Esophagus muscularis mucosa (tissue), 4 donors: ENCODE measurements around the gene SFTA2. TPM values are rescaled to one million over a fixed set of nuclear protein-coding genes. Genes with fewer than 3 reads are reported as not detected.
"Not testable (repeated sequence)": the region's sequence is repeated elsewhere in the genome, so short reads cannot be mapped to it uniquely, and the experiment has no call there.

ENCODE experiments used
- DNase-seq: peaks from one replicate; pipeline ENCODE4 v3.0.0-alpha.2; 2017; ENCODE audit errors: extremely low spot score
- H3K27ac ChIP-seq, 4 donors: fragments of 200-600 bp; sonication (generic); replicated peaks in 1 of 4; 1 replicate in 3 of 4; 2 replicates in 1 of 4; pipeline ENCODE4 v1.5.1; 2016 to 2019; ENCODE audit warnings: mild to moderate bottlenecking in 1 of 4
- H3K27me3 ChIP-seq, 4 donors: fragments of 200-600 bp; sonication (generic); one replicate each; pipeline versions ENCODE4 v1.5.1 to v1.6.0; 2016 to 2019
- H3K36me3 ChIP-seq, 4 donors: fragments of 200-600 bp; sonication (generic); one replicate each; pipeline ENCODE4 v1.5.1; 2016 to 2019
- H3K4me1 ChIP-seq, 4 donors: fragments of 200-600 bp; sonication (generic); one replicate each; pipeline ENCODE4 v1.5.1; 2016 to 2019
- H3K4me3 ChIP-seq, 4 donors: fragments of 200-600 bp; sonication (generic); 1 replicate in 2 of 4; 2 replicates in 2 of 4; pipeline ENCODE4 v1.5.1; 2016 to 2019; ENCODE audit warnings: mild to moderate bottlenecking in 4 of 4, moderate library complexity in 1 of 4
- H3K9me3 ChIP-seq, 4 donors: fragments of 200-600 bp; sonication (generic); 1 replicate in 3 of 4; 2 replicates in 1 of 4; pipeline ENCODE4 v1.5.1; 2016 to 2019
- CTCF ChIP-seq, 3 experiments: fragments of 200-600 bp in 2 of 3; fragments of 450-650 bp in 1 of 3; sonication (generic) in 2 of 3; IDR thresholded peaks; one replicate each; pipeline ENCODE4 v1.5.1; 2017 to 2019; ENCODE audit warnings: antibody characterized with exemption in 3 of 3, mild to moderate bottlenecking in 2 of 3, moderate library complexity in 1 of 3
- EP300 ChIP-seq: sonication (generic); formaldehyde crosslinking; IDR thresholded peaks from one replicate; pipeline ENCODE4 v1.6.1; 2017; ENCODE audit warnings: antibody characterized with exemption
- POLR2A ChIP-seq: fragments of 450-650 bp; IDR thresholded peaks from one replicate; pipeline ENCODE4 v1.6.1; 2017; ENCODE audit warnings: antibody characterized with exemption, moderate library complexity, mild to moderate bottlenecking, low read depth
- POLR2AphosphoS5 ChIP-seq, 2 donors: sonication (generic); formaldehyde crosslinking; IDR thresholded peaks; one replicate each; pipeline ENCODE4 v1.6.1; 2017; ENCODE audit warnings: antibody characterized with exemption in 2 of 2
- WGBS: methylation state at CpG from one replicate; pipeline ENCODE4 v1.1.5; 2018; 5-methylcytosine and 5-hydroxymethylcytosine counted together
- intact Hi-C: fragments of 100-400 bp; cut with DNase I; formaldehyde crosslinking; loops from one replicate; pipeline ENCODE4 v1.15.1; 2023
- total RNA-seq, 4 donors: library from RNA; depleted of rRNA; stranded (reverse); fragments of >200 nt; gene quantifications; one replicate each; pipeline versions ENCODE4 v1.1.0 to v1.2.1, GENCODE V29; 2016

Gene SFTA2
- total RNA-seq, 4 donors from 2014 or later, result 1.1 TPM; not detected in 3

GRCh38 chr6:30908700-30909099 lies 23.3 kb downstream of the SFTA2 start:
- Histone ChIP-seq H3K9me3 (no peaks in the 10 kb centered on the region), H3K27me3 (no peaks in the 10 kb centered on the region), H3K4me3 (peak overlapping the region; percentile 65 to 82 (median 76)), H3K27ac (peak overlapping the region in 2 of 4 donors; percentile 62 to 67), H3K4me1 (peaks cover 12 to 27% (median 23%) of the 10 kb centered on the region in 4 donors), H3K36me3 (peaks cover 9 to 36% (median 34%) of the 10 kb centered on the region in 4 donors)
- intact Hi-C loops, result no loop called here
- WGBS, result 21% methylated on average over 2 of the region's 2 CpGs
- TF ChIP-seq POLR2A (no peak), EP300 (no peak), POLR2AphosphoS5 (IDR thresholded peaks at IDR 0.05) (no peak), CTCF (IDR thresholded peaks at IDR 0.05) (no peak)
- no peak for DNase-seq

GRCh38 chr6:30907758-30908591 lies 24.0 kb downstream of the SFTA2 start, which contains the start of gene GTF2H4:
Gene GTF2H4, plus strand, starts transcription at chr6:30908207.
- TF ChIP-seq POLR2A, result no peak
- peak; percentile 3 for TF ChIP-seq EP300
- peak in 1 of 3 experiments; percentile 46 for TF ChIP-seq CTCF (IDR thresholded peaks at IDR 0.05)
- TF ChIP-seq POLR2AphosphoS5 (IDR thresholded peaks at IDR 0.05), result peak in 1 of 2 donors; percentile 84
- intact Hi-C loops, result no loop called here
- under 1% methylated on average over 43 of the region's 49 CpGs for WGBS

GRCh38 chr6:30907290-30907757 lies 24.6 kb downstream of the SFTA2 start:
- H3K9me3 ChIP-seq, DNase-seq, H3K27me3 ChIP-seq, intact Hi-C loops: not testable (repeated sequence)
- peaks cover 7 to 18% (median 16%) of the 10 kb centered on the region in 4 donors for H3K4me1 ChIP-seq
- H3K36me3 ChIP-seq, result peaks cover 9 to 31% (median 26%) of the 10 kb centered on the region in 4 donors
- H3K4me3 ChIP-seq, result peak overlapping the region; percentile 65 to 82 (median 76)
- WGBS, result 49% methylated on average over 16 of the region's 16 CpGs
- peak overlapping the region; percentile 7 to 60 (median 34) for H3K27ac ChIP-seq

More at GRCh38 chr6:30907758-30908591, 24.0 kb downstream of the SFTA2 start, which contains the start of gene GTF2H4:
- peak within 1 kb of the TSS; percentile 60 to 70 (median 64) for H3K27ac ChIP-seq
- H3K36me3 ChIP-seq, result peaks cover 9 to 36% (median 32%) of the 10 kb centered on the region in 4 donors
- H3K27me3 ChIP-seq, result no peaks in the 10 kb centered on the region
- H3K9me3 ChIP-seq, result no peaks in the 10 kb centered on the region
- H3K4me1 ChIP-seq, result peaks cover 7 to 19% (median 16%) of the 10 kb centered on the region in 4 donors
- DNase-seq, result peak; percentile 99
- H3K4me3 ChIP-seq, result peak within 1 kb of the TSS; percentile 65 to 82 (median 76)

- Histone ChIP-seq H3K27ac (no peak overlapping the region), H3K4me3 (no peak overlapping the region)
- DNase-seq, result no peak
These were observed 28.7 kb downstream of the SFTA2 start for GRCh38 chr6:30903236-30903635.

More at GRCh38 chr6:30903236-30903635, 28.7 kb downstream of the SFTA2 start:
- intact Hi-C loops, result no loop called here
- Histone ChIP-seq H3K9me3 (no peaks in the 10 kb centered on the region), H3K4me1 (peaks cover 0 to 6% (median 5%) of the 10 kb centered on the region in 4 donors), H3K27me3 (no peaks in the 10 kb centered on the region), H3K36me3 (peaks cover 12 to 18% (median 16%) of the 10 kb centered on the region in 4 donors)
- TF ChIP-seq EP300, result no peak
- no peak for TF ChIP-seq CTCF (IDR thresholded peaks at IDR 0.05)
- no peak for TF ChIP-seq POLR2A
- no peak for TF ChIP-seq POLR2AphosphoS5 (IDR thresholded peaks at IDR 0.05)
- WGBS, result 93% methylated on average over 4 of the region's 4 CpGs
